Stimulated activated CD8-positive, alpha-beta memory T cell treated with anti-CD3 and anti-CD28 coated beads, Interleukin-12 subunit alpha, Interleukin-12 subunit beta, amount 100 ng/mL, for 1 hour (primary cell): ENCODE results near the gene RGS18.
"Not testable (repeated sequence)": the region's sequence is repeated elsewhere in the genome, so short reads cannot be mapped to it uniquely, and the experiment has no call there.

Experiments
- DNase-seq: peaks from one replicate; pipeline ENCODE4 v3.0.0-alpha.2; 2020; ENCODE audit warnings: low read depth

Gene RGS18

GRCh38 chr1:192167011-192167410 is 8.7 kb downstream of the RGS18 start:
- no peak for DNase-seq

DNA sequence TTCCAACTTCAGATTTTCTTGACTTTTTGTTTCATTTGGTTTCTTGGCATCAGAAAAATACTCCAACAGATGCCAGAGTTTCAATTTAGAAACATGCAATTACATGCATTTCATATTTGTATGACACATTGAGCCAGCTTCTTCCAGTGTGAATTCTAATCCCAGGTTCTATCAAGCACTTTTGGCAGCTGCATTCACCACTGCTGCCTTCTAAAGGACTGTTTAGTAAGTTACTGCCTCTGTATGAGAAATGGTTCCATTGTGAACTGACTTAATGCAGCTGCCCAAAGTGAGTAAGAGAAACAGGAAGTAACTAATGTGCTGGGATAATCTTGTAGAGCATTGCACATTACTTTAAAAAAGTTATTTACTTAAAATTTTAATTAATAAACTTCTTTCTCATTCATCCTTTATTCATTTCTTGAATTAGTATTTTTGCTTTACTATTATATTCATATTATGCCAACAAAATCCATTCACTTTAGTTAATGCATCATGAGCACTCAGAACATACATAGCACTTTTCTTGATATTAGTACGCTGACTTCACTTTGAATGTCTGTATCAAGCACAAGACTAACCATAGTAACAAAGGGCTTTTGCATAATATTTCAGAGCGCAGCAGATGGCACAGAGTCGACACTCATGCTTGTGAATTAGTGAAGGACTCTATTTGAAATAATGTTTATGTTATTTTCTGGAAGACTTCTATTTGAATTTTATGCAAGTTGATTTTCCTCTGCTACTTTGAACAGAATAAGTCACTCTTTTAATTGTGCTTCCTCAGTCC is 9.8 kb downstream of the RGS18 start:
- no peak for DNase-seq

DNA sequence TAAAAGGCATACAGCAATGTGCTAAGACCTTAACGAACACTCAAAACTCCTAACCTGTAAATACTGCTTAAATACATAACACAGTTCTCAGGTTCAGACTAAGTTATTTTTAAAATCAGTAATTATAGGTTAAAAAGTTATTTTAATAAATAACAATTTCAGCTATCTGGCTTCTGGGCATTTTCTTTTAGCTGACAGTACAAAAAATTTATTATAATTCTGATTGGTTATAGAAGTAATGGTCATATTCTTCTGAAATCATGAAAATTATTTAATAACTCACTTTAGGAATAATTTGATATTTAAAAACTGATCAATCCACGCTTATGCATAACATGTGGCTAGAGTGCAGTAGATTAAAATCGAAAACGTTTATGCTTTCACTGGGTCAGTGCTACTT is 10.7 kb downstream of the RGS18 start:
- no peak for DNase-seq

GRCh38 chr1:192170196-192170984 is 12.1 kb downstream of the RGS18 start:
- no peak for DNase-seq

DNA sequence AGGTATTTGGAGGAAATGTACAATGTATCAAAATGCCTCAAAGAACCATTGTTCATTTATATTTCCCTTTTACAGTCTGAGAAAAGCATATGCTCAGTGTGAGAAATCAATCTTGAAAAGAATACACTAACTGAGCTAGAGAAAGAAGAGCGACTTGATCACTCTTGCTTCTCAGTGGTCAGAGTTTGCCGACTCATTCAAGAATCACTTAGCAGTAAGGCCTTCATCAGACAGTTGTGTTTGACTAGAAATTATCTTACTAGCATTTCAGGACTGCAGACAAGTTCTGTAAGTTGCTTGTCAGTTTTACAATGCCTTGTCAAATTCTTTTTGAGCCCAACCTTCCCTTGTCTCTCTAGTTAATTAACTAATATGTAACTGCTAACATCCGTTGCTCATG is 12.9 kb downstream of the RGS18 start:
- no peak for DNase-seq

- no peak for DNase-seq
These were observed 17.7 kb downstream of the RGS18 start for GRCh38 chr1:192175971-192176370.

- no peak for DNase-seq
These were observed 25.5 kb downstream of the RGS18 start for GRCh38 chr1:192183788-192184187.

- DNase-seq = no peak
These were observed 27.9 kb downstream of the RGS18 start for GRCh38 chr1:192186197-192186596.

- no peak for DNase-seq
These were observed 31.8 kb downstream of the RGS18 start for GRCh38 chr1:192190066-192190465.

GRCh38 chr1:192201303-192201702 is 43.0 kb downstream of the RGS18 start:
- DNase-seq = no peak

- no peak for DNase-seq
These were observed 66.1 kb downstream of the RGS18 start for GRCh38 chr1:192224396-192224795.

GRCh38 chr1:192224846-192225245 is 66.6 kb downstream of the RGS18 start:
- DNase-seq = no peak

DNA sequence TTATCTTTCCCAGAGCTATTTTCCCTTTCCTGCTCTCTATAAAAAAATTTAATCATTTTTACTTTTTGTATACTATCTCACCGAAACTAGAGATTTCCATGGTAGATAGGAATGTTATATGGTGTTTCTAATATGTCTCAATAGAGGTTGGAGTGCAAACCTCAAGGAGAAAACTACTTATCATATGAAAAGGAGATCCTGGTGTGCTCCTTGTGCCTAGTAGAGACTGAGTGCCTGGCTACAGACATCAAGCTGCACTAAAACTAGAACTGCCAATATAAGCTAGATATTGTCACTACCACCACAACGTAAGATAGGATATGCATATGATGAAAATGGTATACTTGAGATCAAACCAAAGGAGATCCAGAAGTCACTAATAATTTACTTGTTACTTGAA is 67.0 kb downstream of the RGS18 start:
- DNase-seq = no peak

DNA sequence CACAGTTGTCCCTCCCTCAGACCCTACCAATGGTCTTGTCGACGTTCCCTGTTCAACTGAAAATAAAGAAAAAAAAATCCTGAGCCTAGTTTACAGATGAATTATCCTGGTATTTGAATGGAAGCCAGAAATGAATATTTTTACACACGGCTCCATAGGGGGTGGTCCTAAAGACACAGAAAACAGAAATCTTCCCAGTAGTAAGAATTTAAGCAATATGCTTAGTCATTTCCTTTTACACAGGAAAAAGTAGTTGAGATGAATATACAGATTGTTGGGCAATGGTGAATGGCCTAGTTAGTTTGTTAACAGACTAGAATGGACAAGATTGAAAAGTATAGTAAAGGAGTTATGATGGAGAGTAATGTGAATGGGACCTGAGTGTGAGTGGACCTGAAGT is 67.4 kb downstream of the RGS18 start:
- no peak for DNase-seq

GRCh38 chr1:192227330-192227729 is 69.1 kb downstream of the RGS18 start:
- no peak for DNase-seq

DNA sequence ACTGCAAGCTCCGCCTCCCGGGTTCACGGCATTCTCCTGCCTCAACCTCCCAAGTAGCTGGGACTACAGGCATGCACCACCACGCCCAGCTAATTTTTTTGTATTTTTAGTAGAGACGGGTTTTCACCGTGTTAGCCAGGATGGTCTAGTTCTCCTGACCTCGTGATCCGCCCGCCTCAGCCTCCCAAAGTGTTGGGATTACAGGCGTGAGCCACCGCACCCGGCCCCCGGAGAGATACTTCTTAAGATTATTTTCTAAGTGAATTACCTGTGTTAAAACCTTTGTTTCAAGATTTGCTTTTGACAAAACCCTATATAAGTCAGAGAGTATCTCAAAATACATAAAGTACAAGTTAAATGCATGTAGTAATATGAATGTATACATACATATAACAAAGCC is 69.7 kb downstream of the RGS18 start:
- not testable (repeated sequence) for DNase-seq

DNA sequence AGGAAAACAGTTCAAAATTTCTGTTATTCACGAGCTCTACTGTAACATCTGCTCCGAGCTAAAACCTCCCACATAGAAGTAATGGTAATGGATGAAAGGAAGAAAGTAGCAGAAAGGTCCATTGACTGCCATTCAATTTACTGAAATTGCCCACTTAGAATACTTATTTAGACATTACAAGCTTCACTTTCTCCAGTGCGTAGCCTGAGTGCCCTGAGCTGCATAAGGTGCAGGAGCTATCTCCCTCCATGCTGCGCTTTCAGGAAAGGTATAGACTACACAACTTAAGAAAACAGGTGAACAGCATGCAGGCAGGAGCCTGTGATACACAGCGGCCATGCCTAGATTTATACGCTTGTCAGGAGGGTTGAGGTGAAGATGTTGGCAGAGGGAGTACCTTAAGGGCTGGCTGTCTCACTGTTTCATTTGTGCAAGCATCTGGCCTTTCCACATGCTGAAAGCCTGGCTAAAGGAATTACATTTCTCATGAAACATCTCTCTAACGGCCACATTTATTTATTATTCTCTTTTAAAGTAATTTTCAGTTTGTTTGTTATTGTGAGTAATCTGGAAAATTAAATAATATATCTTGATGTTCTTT is 74.7 kb downstream of the RGS18 start:
- DNase-seq = no peak

DNA sequence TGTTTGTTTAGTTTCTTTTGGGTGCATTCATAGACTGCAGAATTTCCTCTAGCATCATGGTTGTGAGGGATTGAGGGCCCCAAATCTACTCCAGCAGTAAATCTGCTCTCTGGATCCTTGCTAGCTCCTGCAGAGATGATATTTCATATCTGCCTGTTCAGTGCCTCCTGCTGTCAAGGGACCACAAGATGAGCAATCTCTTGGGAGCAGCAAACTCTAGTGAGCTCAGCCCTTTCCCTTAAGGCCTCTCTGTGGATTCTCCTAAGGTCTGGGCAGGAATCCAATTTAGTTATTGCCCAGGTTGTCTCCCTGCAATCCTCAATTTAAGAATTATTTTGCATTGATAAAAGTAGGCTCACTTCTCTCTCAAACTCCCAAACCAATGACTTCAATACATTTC is 76.9 kb downstream of the RGS18 start:
- no peak for DNase-seq
